Keratinocyte (primary cell): ENCODE measurements around the gene TAS2R14. TPM values are rescaled to one million over a fixed set of nuclear protein-coding genes. Genes with fewer than 3 reads are reported as not detected.

Experiments
- DNase-seq: peaks from one replicate; pipeline ENCODE4 v3.0.0-alpha.2; 2011; ENCODE audit warnings: low read depth, missing footprints, low spot score
- FAIRE-seq: peaks from 2 replicates; lab custom pipeline; 2011; peaks lifted over from hg19 to GRCh38; lab: Jason Lieb, UNC
- H2AFZ ChIP-seq: 2 replicates; pipeline ENCODE4 v1.6.0; 2012; ENCODE audit warnings: low read length, control low read depth, inconsistent platforms; ENCODE audit not compliant: control insufficient read depth
- H3K27ac ChIP-seq: 2 replicates; pipeline ENCODE4 v1.5.1; 2011; ENCODE audit warnings: low read length; ENCODE audit not compliant: control insufficient read depth, insufficient read depth
- H3K27me3 ChIP-seq: 3 replicates; pipeline ENCODE4 v1.6.0; 2011; ENCODE audit warnings: low read length; ENCODE audit not compliant: control insufficient read depth, insufficient read depth; ENCODE audit errors: extremely low read depth
- H3K36me3 ChIP-seq, 2 experiments: 2 replicates in 1 of 2; 3 replicates in 1 of 2; pipeline ENCODE4 v1.5.1; 2011; ENCODE audit warnings: low read length in 2 of 2, mild to moderate bottlenecking in 1 of 2; ENCODE audit not compliant: control insufficient read depth in 2 of 2, insufficient read depth in 2 of 2; ENCODE audit errors: extremely low read depth in 1 of 2
- H3K4me1 ChIP-seq: 3 replicates; pipeline ENCODE4 v1.5.1; 2011; ENCODE audit warnings: low read length; ENCODE audit not compliant: control insufficient read depth, insufficient read depth; ENCODE audit errors: extremely low read depth
- H3K4me2 ChIP-seq: 3 replicates; pipeline ENCODE4 v1.6.0; 2011; ENCODE audit warnings: low read depth, low read length; ENCODE audit not compliant: control insufficient read depth, insufficient read depth; ENCODE audit errors: extremely low read depth
- H3K4me3 ChIP-seq, 3 experiments: fragments of 200-600 bp in 1 of 3; sonication (generic) in 1 of 3; 2 replicates in 2 of 3; 3 replicates in 1 of 3; pipeline ENCODE4 v1.5.1; 2011 to 2016; ENCODE audit warnings: low read length in 3 of 3, mild to moderate bottlenecking in 3 of 3, control low read depth in 2 of 3, inconsistent platforms in 1 of 3, low read depth in 1 of 3, mixed read lengths in 1 of 3, mixed run types in 1 of 3, moderate library complexity in 1 of 3; ENCODE audit not compliant: control insufficient read depth in 2 of 3, insufficient read depth in 2 of 3; ENCODE audit errors: extremely low read depth in 1 of 3
- H3K79me2 ChIP-seq: 2 replicates; pipeline ENCODE4 v1.6.0; 2012; ENCODE audit warnings: low read length; ENCODE audit not compliant: control insufficient read depth, insufficient read depth
- H3K9ac ChIP-seq: 3 replicates; pipeline ENCODE4 v1.6.0; 2011; ENCODE audit warnings: low read length; ENCODE audit not compliant: control insufficient read depth, insufficient read depth; ENCODE audit errors: extremely low read depth
- H3K9me1 ChIP-seq: 3 replicates; pipeline ENCODE4 v1.6.0; 2011; ENCODE audit warnings: low read length; ENCODE audit not compliant: control insufficient read depth, insufficient read depth; ENCODE audit errors: extremely low read depth
- H3K9me3 ChIP-seq: 2 replicates; pipeline ENCODE4 v1.5.1; 2012; ENCODE audit warnings: low read depth, low read length; ENCODE audit not compliant: control insufficient read depth
- H4K20me1 ChIP-seq: 3 replicates; pipeline ENCODE4 v1.6.0; 2011; ENCODE audit warnings: low read length; ENCODE audit not compliant: control insufficient read depth, insufficient read depth; ENCODE audit errors: extremely low read depth
- CTCF ChIP-seq, 3 experiments: IDR thresholded peaks in 1 of 3; conservative IDR thresholded peaks in 1 of 3; optimal IDR thresholded peaks in 1 of 3; 2 replicates in 2 of 3; 3 replicates in 1 of 3; pipeline versions ENCODE3 to v1.5.1; 2011; ENCODE audit warnings: low read length in 3 of 3, mild to moderate bottlenecking in 3 of 3, moderate library complexity in 2 of 3, control low read depth in 1 of 3, inconsistent platforms in 1 of 3; ENCODE audit not compliant: insufficient read depth in 2 of 3; ENCODE audit errors: extremely low read depth in 1 of 3
- EZH2 ChIP-seq: IDR thresholded peaks from one replicate; pipeline ENCODE4 v1.6.1; 2012; ENCODE audit warnings: inconsistent platforms, mild to moderate bottlenecking, low read length, moderate library complexity
- dilution Hi-C: fragments of 300-500 bp; cut with MboI; formaldehyde crosslinking; loops from one replicate; pipeline ENCODE4 v1.7.0; 2020; ENCODE audit warnings: low sequenced_read_pairs; ENCODE audit not compliant: extremely low pct_ligation_motif_present
- polyA plus RNA-seq, 5 experiments: library from polyadenylated mRNA; depleted of rRNA in 3 of 5; stranded (reverse) in 3 of 5; stranded (forward) in 1 of 5; unstranded in 1 of 5; fragments of >200 nt; gene quantifications; 1 replicate in 1 of 5; 2 replicates in 3 of 5; 3 replicates in 1 of 5; pipeline versions ENCODE4 v1.2.1 to v1.2.3, GENCODE V29; 2011 to 2012; ENCODE audit warnings: missing spikeins in 2 of 5, low read depth in 1 of 5, low replicate concordance in 1 of 5

The TAS2R14 gene
- polyA plus RNA-seq, 1 donor (not counting 4 experiments of a cell fraction or from before 2014, with no cell fraction given) = 1.2 TPM

GRCh38 chr12:10901427-10901826, 37.6 kb downstream of the TAS2R14 start:
- Histone ChIP-seq H2AFZ (no peak overlapping the region), H3K36me3 (no peaks in the 10 kb centered on the region), H3K9me1 (no peaks in the 10 kb centered on the region), H3K79me2 (no peaks in the 10 kb centered on the region), H3K9me3 (no peaks in the 10 kb centered on the region), H4K20me1 (no peaks in the 10 kb centered on the region), H3K4me2 (no peak overlapping the region), H3K27me3 (no peaks in the 10 kb centered on the region), H3K9ac (no peak overlapping the region), H3K4me3 (no peak overlapping the region), H3K27ac (no peak overlapping the region), H3K4me1 (peaks cover 3% of the 10 kb centered on the region)
- DNase-seq (no peak), FAIRE-seq (no peak)
- TF ChIP-seq CTCF (optimal IDR thresholded peaks at IDR 0.05 in 1 of 3, IDR thresholded peaks at IDR 0.05 in 1 of 3, conservative IDR thresholded peaks at IDR 0.05 in 1 of 3; ENCODE audit: extremely low read depth in 1 of 3, insufficient read depth in 2 of 3, low read length in 3 of 3) (peak in 1 of 3 experiments; percentile 27), EZH2 (no peak)
- dilution Hi-C loops = no loop called here

- H3K27me3 ChIP-seq = no peaks in the 10 kb centered on the region
- H3K9ac ChIP-seq = no peak overlapping the region
- no peak overlapping the region for H3K4me2 ChIP-seq
- DNase-seq = no peak
- no peak for FAIRE-seq
- H3K4me3 ChIP-seq = no peak overlapping the region
- no peaks in the 10 kb centered on the region for H3K9me1 ChIP-seq
- peaks cover 3% of the 10 kb centered on the region for H3K4me1 ChIP-seq
- dilution Hi-C loops = no loop called here
- TF ChIP-seq CTCF (optimal IDR thresholded peaks at IDR 0.05 in 1 of 3, IDR thresholded peaks at IDR 0.05 in 1 of 3, conservative IDR thresholded peaks at IDR 0.05 in 1 of 3; ENCODE audit: extremely low read depth in 1 of 3, insufficient read depth in 2 of 3, low read length in 3 of 3) (no peak), EZH2 (no peak)
- H2AFZ ChIP-seq = no peak overlapping the region
- no peaks in the 10 kb centered on the region for H3K36me3 ChIP-seq
- no peaks in the 10 kb centered on the region for H4K20me1 ChIP-seq
- no peaks in the 10 kb centered on the region for H3K79me2 ChIP-seq
- H3K9me3 ChIP-seq = no peaks in the 10 kb centered on the region
- no peak overlapping the region for H3K27ac ChIP-seq
Observed at GRCh38 chr12:10900972-10901371, 38.1 kb downstream of the TAS2R14 start.
